HCT116 (cell line): ENCODE measurements around the gene CIAO2A.

Source experiments
- CTCF ChIP-seq, 3 experiments: fragments of 200-600 bp in 1 of 3; sonication (generic) in 1 of 3; IDR thresholded peaks in 2 of 3; conservative IDR thresholded peaks in 1 of 3; 2 replicates each; pipeline ENCODE4 v1.5.1; 2012 to 2017; ENCODE audit warnings: low read depth in 2 of 3, low read length in 2 of 3, antibody characterized with exemption in 1 of 3, borderline replicate concordance in 1 of 3, control low read depth in 1 of 3, mild to moderate bottlenecking in 1 of 3, mixed read lengths in 1 of 3, mixed run types in 1 of 3, moderate library complexity in 1 of 3; ENCODE audit not compliant: insufficient read depth in 1 of 3
- YY1 ChIP-seq: IDR thresholded peaks from 2 replicates; pipeline ENCODE4 v1.6.1; 2011; ENCODE audit warnings: low read length, low read depth, moderate library complexity, mild to moderate bottlenecking; ENCODE audit not compliant: insufficient replicate concordance; ENCODE audit errors: extremely low read depth

GRCh38 chr15:64122444-64122843 lies 28.8 kb upstream of the CIAO2A start:
- TF ChIP-seq YY1 (no peak), CTCF (IDR thresholded peaks at IDR 0.05 in 2 of 3, conservative IDR thresholded peaks at IDR 0.05 in 1 of 3; ENCODE audit: borderline replicate concordance in 1 of 3, insufficient read depth in 1 of 3, low read depth in 2 of 3, low read length in 2 of 3) (no peak)
